Measurements from ENCODE around the gene RABGEF1.

- TF ChIP-seq, protein P1, sequence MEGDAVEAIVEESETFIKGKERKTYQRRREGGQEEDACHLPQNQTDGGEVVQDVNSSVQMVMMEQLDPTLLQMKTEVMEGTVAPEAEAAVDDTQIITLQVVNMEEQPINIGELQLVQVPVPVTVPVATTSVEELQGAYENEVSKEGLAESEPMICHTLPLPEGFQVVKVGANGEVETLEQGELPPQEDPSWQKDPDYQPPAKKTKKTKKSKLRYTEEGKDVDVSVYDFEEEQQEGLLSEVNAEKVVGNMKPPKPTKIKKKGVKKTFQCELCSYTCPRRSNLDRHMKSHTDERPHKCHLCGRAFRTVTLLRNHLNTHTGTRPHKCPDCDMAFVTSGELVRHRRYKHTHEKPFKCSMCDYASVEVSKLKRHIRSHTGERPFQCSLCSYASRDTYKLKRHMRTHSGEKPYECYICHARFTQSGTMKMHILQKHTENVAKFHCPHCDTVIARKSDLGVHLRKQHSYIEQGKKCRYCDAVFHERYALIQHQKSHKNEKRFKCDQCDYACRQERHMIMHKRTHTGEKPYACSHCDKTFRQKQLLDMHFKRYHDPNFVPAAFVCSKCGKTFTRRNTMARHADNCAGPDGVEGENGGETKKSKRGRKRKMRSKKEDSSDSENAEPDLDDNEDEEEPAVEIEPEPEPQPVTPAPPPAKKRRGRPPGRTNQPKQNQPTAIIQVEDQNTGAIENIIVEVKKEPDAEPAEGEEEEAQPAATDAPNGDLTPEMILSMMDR (IDR thresholded peaks at IDR 0.05), result no peak
- TF ChIP-seq POLR2A (IDR thresholded peaks at IDR 0.05), result no peak
Observed at GRCh38 chr7:66734006-66734405, 6.5 kb upstream of the RABGEF1 start.
